D721Med (cell line): ENCODE data around the gene SPATA16.

ENCODE experiments used
- DNase-seq: peaks from one replicate; pipeline ENCODE4 v3.0.0; 2011; ENCODE audit warnings: low spot score; ENCODE audit not compliant: insufficient read length
- FAIRE-seq: peaks from 2 replicates; lab custom pipeline; 2011; peaks lifted over from hg19 to GRCh38; lab: Jason Lieb, UNC
- TF ChIP-seq, protein P1 (sequence below): IDR thresholded peaks from 2 replicates; pipeline ENCODE4 v1.5.1; 2012; ENCODE audit warnings: mild to moderate bottlenecking, control low read depth; ENCODE audit not compliant: insufficient read depth; ENCODE audit errors: missing control alignments

The SPATA16 gene

GRCh38 chr3:172924546-172924945 is 216.5 kb downstream of the SPATA16 start:
- FAIRE-seq: no peak
- TF ChIP-seq, protein P1, sequence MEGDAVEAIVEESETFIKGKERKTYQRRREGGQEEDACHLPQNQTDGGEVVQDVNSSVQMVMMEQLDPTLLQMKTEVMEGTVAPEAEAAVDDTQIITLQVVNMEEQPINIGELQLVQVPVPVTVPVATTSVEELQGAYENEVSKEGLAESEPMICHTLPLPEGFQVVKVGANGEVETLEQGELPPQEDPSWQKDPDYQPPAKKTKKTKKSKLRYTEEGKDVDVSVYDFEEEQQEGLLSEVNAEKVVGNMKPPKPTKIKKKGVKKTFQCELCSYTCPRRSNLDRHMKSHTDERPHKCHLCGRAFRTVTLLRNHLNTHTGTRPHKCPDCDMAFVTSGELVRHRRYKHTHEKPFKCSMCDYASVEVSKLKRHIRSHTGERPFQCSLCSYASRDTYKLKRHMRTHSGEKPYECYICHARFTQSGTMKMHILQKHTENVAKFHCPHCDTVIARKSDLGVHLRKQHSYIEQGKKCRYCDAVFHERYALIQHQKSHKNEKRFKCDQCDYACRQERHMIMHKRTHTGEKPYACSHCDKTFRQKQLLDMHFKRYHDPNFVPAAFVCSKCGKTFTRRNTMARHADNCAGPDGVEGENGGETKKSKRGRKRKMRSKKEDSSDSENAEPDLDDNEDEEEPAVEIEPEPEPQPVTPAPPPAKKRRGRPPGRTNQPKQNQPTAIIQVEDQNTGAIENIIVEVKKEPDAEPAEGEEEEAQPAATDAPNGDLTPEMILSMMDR: no peak
- no peak for DNase-seq

- FAIRE-seq (no peak), DNase-seq (no peak)
- TF ChIP-seq, protein P1: no peak
Observed at GRCh38 chr3:172919297-172919683, 221.7 kb downstream of the SPATA16 start.

- FAIRE-seq (no peak), DNase-seq (no peak)
- TF ChIP-seq, protein P1: no peak
Observed at GRCh38 chr3:172918568-172919296, 222.3 kb downstream of the SPATA16 start.

- TF ChIP-seq, protein P1: no peak
- FAIRE-seq (no peak), DNase-seq (no peak)
Observed at GRCh38 chr3:172918165-172918564, 222.9 kb downstream of the SPATA16 start.

- TF ChIP-seq, protein P1: no peak
- no peak for FAIRE-seq
- no peak for DNase-seq
Observed at GRCh38 chr3:172915911-172916514, 225.0 kb downstream of the SPATA16 start.

GRCh38 chr3:172914854-172915253 is 226.2 kb downstream of the SPATA16 start:
- DNase-seq (no peak), FAIRE-seq (no peak)
- TF ChIP-seq, protein P1: no peak

GRCh38 chr3:172913911-172914655 is 227.0 kb downstream of the SPATA16 start:
- no peak for FAIRE-seq
- TF ChIP-seq, protein P1: no peak
- no peak for DNase-seq
